Measurements from ENCODE around the gene BNC1.
"Not testable (repeated sequence)": the region's sequence is repeated elsewhere in the genome, so short reads cannot be mapped to it uniquely, and the experiment has no call there.

BNC1 gene

DNA sequence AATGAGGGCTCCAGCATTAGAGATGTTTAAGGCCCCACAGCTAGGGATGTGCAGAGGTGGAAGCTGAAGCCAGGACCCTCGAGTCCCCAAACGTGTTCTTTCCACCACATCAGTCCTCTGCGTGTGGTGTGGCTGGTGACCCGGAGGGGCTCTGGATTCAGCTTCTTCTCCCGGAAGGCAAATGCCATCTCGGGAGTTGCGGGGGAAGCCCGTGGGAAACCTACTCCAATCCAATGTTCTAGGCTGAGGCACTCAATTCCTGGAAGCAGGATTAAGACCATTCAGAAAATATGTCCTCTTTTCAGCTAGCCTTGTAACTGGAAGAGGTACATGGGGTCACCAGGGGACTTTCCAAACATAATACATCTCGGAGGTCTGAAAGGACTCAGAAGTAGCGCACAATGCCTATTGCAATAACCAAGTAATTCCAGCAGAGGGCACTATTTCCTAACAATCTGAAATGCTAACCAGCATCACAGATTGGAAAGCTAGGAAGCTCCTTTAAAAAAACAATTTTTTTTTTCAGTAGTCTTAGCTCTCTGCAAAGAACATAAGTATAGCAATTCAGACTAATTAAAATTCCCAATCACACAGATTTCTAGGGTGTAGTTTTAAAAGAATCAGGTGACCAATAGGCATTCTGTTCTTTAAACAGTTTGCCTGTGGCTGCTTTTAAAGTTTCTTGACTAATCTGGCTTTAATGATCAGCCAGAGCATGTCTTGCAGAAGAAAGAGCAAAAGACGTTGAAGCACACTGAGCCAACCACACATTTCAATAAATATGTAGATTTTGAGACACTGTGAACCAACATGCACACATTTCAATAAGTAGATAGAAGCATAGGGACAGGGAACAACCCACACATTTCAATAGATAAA is 36.1 kb downstream of the BNC1 start:
- TF ChIP-seq, protein P1, sequence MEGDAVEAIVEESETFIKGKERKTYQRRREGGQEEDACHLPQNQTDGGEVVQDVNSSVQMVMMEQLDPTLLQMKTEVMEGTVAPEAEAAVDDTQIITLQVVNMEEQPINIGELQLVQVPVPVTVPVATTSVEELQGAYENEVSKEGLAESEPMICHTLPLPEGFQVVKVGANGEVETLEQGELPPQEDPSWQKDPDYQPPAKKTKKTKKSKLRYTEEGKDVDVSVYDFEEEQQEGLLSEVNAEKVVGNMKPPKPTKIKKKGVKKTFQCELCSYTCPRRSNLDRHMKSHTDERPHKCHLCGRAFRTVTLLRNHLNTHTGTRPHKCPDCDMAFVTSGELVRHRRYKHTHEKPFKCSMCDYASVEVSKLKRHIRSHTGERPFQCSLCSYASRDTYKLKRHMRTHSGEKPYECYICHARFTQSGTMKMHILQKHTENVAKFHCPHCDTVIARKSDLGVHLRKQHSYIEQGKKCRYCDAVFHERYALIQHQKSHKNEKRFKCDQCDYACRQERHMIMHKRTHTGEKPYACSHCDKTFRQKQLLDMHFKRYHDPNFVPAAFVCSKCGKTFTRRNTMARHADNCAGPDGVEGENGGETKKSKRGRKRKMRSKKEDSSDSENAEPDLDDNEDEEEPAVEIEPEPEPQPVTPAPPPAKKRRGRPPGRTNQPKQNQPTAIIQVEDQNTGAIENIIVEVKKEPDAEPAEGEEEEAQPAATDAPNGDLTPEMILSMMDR (IDR thresholded peaks at IDR 0.05): peak; percentile 85
- no peak for TF ChIP-seq ZFX (IDR thresholded peaks at IDR 0.05; ENCODE audit: borderline replicate concordance)
- no peak overlapping the region for H3K27ac ChIP-seq

DNA sequence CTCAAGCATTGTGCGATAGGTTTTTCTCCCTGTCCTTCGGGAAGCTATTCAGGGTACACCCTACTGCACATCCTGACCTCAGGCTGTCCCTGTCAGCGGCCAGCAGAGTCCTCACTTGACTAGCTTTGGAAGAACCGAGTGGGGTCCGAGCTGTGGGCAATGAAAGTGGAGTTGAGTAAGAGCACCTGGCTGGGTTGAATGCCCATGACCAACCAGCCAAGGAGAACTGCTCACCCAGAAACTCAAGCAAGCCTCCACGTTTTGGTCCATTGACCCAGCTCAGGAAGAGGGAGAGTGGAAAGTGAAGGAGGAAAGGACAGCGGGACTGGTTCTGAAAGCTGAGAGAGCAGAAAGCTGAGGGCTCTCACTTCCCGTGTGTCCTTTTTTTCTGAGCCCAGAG is 40.8 kb downstream of the BNC1 start:
- TF ChIP-seq ZFX (IDR thresholded peaks at IDR 0.05; ENCODE audit: borderline replicate concordance): no peak
- TF ChIP-seq, protein P1 (IDR thresholded peaks at IDR 0.05): no peak
- no peak overlapping the region for H3K27ac ChIP-seq

DNA sequence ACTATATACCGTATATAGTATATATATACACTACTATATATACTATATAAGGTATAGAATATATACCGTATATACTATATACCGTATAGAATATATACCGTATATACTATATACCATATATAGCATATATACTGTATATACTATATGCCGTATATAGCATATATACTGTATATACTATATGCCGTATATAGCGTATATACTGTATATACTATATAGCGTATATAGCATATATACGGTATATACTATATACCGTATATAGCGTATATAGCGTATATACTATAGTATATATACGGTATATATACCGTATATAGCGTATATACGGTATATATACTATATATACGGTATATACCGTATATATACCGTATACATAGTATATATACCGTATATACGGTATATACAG is 54.2 kb downstream of the BNC1 start:
- no peak for TF ChIP-seq ZFX (IDR thresholded peaks at IDR 0.05; ENCODE audit: borderline replicate concordance)
- TF ChIP-seq, protein P1 (IDR thresholded peaks at IDR 0.05): no peak
- H3K27ac ChIP-seq: no peak overlapping the region

DNA sequence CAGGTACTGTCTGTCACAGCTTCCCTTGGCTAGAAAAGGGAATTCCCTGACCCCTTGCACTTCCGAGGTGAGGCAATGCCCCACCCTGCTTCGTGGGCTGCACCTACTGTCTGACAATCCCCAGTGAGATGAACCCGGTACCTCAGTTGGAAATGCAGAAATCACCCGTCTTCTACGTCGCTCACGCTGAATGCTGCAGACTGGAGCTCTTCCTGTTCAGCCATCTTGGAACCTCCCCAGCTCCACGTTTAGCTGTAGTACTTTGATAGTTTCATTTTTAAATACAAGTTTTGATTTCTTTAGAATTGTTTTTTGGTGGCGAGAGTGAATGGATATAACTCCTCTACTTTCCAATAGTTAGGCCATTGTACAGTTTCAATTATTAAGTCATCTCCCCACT is 59.0 kb downstream of the BNC1 start:
- H3K27ac ChIP-seq: no peak overlapping the region
- no peak for TF ChIP-seq ZFX (IDR thresholded peaks at IDR 0.05; ENCODE audit: borderline replicate concordance)
- TF ChIP-seq, protein P1 (IDR thresholded peaks at IDR 0.05): no peak

DNA sequence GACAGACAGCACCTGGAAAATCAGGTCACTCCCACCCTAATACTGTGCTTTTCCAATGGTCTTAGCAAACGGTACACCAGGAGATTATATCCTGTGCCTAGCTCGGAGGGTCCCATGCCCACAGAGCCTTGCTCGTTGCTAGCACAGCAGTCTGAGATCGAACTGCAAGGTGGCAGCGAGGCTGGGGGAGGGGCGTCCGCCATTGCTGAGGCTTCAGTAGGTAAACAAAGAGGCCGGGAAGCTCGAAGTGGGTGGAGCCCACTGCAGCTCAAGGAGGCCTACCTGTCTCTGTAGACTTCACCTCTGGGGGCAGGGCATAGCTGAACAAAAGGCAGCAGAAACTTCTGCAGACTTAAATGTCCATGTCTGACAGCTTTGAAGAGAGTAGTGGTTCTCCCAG is 62.7 kb downstream of the BNC1 start:
- not testable (repeated sequence) for H3K27ac ChIP-seq

DNA sequence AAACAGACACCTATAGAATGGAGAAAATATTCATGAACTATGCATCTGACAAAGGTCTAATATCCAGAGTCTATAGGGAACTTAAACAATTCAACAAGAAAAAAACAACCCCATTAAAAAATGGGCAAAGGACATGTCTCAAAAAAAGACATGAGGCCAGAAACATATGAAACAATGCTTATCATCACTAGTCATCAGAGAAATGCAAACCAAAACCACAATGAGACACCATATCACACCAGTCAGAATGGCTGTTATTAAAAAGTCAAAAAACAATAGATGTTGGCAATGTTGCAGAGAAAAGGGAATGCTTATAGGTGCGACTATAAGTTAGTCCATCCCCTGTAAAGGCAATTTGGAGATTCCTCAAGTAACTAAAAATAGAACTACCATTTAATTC is 65.4 kb downstream of the BNC1 start:
- no peak for TF ChIP-seq ZFX (IDR thresholded peaks at IDR 0.05; ENCODE audit: borderline replicate concordance)
- TF ChIP-seq, protein P1 (IDR thresholded peaks at IDR 0.05): no peak
- H3K27ac ChIP-seq: no peak overlapping the region

DNA sequence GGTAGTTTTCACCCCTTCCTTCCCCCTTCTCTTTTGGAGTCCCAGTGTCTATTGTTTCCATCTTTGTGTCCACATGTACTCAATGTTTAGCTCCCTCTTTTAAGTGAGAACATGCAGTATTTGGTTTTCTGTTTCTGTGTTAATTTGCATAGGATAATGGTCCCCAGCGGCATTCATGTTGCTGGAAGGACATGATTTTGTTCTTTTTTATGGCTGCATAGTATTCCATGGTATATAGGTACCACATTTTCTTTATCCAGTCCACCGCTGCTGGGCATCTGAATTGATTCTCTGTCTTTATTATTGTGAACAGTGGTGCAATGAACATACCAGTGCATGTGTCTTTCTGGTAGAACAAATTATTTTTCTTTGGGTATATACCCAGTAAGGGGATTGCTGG is 69.2 kb downstream of the BNC1 start:
- TF ChIP-seq ZFX (IDR thresholded peaks at IDR 0.05; ENCODE audit: borderline replicate concordance): no peak
- TF ChIP-seq, protein P1 (IDR thresholded peaks at IDR 0.05): no peak
- H3K27ac ChIP-seq: no peak overlapping the region
